ENCODE results near the gene SEPTIN8.

- TF ChIP-seq, protein P1, sequence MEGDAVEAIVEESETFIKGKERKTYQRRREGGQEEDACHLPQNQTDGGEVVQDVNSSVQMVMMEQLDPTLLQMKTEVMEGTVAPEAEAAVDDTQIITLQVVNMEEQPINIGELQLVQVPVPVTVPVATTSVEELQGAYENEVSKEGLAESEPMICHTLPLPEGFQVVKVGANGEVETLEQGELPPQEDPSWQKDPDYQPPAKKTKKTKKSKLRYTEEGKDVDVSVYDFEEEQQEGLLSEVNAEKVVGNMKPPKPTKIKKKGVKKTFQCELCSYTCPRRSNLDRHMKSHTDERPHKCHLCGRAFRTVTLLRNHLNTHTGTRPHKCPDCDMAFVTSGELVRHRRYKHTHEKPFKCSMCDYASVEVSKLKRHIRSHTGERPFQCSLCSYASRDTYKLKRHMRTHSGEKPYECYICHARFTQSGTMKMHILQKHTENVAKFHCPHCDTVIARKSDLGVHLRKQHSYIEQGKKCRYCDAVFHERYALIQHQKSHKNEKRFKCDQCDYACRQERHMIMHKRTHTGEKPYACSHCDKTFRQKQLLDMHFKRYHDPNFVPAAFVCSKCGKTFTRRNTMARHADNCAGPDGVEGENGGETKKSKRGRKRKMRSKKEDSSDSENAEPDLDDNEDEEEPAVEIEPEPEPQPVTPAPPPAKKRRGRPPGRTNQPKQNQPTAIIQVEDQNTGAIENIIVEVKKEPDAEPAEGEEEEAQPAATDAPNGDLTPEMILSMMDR (tag by site-specific recombination; IDR thresholded peaks at IDR 0.05): no peak
- TF ChIP-seq ZNF621 (tag by site-specific recombination; IDR thresholded peaks at IDR 0.05) (no peak), YY1 (tag by site-specific recombination; IDR thresholded peaks at IDR 0.05) (no peak), ZNF76 (tag by site-specific recombination; IDR thresholded peaks at IDR 0.05; ENCODE audit: borderline replicate concordance, low read depth) (no peak), KLF10 (tag by site-specific recombination; IDR thresholded peaks at IDR 0.05) (no peak)
- TF ChIP-seq, protein P2, sequence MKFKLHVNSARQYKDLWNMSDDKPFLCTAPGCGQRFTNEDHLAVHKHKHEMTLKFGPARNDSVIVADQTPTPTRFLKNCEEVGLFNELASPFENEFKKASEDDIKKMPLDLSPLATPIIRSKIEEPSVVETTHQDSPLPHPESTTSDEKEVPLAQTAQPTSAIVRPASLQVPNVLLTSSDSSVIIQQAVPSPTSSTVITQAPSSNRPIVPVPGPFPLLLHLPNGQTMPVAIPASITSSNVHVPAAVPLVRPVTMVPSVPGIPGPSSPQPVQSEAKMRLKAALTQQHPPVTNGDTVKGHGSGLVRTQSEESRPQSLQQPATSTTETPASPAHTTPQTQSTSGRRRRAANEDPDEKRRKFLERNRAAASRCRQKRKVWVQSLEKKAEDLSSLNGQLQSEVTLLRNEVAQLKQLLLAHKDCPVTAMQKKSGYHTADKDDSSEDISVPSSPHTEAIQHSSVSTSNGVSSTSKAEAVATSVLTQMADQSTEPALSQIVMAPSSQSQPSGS (tag by site-specific recombination; IDR thresholded peaks at IDR 0.05; ENCODE audit: low read depth): no peak
- TF ChIP-seq, protein P3, sequence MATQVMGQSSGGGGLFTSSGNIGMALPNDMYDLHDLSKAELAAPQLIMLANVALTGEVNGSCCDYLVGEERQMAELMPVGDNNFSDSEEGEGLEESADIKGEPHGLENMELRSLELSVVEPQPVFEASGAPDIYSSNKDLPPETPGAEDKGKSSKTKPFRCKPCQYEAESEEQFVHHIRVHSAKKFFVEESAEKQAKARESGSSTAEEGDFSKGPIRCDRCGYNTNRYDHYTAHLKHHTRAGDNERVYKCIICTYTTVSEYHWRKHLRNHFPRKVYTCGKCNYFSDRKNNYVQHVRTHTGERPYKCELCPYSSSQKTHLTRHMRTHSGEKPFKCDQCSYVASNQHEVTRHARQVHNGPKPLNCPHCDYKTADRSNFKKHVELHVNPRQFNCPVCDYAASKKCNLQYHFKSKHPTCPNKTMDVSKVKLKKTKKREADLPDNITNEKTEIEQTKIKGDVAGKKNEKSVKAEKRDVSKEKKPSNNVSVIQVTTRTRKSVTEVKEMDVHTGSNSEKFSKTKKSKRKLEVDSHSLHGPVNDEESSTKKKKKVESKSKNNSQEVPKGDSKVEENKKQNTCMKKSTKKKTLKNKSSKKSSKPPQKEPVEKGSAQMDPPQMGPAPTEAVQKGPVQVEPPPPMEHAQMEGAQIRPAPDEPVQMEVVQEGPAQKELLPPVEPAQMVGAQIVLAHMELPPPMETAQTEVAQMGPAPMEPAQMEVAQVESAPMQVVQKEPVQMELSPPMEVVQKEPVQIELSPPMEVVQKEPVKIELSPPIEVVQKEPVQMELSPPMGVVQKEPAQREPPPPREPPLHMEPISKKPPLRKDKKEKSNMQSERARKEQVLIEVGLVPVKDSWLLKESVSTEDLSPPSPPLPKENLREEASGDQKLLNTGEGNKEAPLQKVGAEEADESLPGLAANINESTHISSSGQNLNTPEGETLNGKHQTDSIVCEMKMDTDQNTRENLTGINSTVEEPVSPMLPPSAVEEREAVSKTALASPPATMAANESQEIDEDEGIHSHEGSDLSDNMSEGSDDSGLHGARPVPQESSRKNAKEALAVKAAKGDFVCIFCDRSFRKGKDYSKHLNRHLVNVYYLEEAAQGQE (tag by site-specific recombination; IDR thresholded peaks at IDR 0.05): no peak
- TF ChIP-seq, protein P4, sequence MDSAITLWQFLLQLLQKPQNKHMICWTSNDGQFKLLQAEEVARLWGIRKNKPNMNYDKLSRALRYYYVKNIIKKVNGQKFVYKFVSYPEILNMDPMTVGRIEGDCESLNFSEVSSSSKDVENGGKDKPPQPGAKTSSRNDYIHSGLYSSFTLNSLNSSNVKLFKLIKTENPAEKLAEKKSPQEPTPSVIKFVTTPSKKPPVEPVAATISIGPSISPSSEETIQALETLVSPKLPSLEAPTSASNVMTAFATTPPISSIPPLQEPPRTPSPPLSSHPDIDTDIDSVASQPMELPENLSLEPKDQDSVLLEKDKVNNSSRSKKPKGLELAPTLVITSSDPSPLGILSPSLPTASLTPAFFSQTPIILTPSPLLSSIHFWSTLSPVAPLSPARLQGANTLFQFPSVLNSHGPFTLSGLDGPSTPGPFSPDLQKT (IDR thresholded peaks at IDR 0.05; ENCODE audit: borderline replicate concordance, low read depth, low read length): no peak
- TF ChIP-seq, protein P5, sequence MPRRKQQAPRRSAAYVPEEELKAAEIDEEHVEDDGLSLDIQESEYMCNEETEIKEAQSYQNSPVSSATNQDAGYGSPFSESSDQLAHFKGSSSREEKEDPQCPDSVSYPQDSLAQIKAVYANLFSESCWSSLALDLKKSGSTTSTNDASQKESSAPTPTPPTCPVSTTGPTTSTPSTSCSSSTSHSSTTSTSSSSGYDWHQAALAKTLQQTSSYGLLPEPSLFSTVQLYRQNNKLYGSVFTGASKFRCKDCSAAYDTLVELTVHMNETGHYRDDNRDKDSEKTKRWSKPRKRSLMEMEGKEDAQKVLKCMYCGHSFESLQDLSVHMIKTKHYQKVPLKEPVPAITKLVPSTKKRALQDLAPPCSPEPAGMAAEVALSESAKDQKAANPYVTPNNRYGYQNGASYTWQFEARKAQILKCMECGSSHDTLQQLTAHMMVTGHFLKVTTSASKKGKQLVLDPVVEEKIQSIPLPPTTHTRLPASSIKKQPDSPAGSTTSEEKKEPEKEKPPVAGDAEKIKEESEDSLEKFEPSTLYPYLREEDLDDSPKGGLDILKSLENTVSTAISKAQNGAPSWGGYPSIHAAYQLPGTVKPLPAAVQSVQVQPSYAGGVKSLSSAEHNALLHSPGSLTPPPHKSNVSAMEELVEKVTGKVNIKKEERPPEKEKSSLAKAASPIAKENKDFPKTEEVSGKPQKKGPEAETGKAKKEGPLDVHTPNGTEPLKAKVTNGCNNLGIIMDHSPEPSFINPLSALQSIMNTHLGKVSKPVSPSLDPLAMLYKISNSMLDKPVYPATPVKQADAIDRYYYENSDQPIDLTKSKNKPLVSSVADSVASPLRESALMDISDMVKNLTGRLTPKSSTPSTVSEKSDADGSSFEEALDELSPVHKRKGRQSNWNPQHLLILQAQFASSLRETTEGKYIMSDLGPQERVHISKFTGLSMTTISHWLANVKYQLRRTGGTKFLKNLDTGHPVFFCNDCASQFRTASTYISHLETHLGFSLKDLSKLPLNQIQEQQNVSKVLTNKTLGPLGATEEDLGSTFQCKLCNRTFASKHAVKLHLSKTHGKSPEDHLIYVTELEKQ (tag by site-specific recombination; IDR thresholded peaks at IDR 0.05; ENCODE audit: borderline replicate concordance): no peak
These were observed 58.3 kb downstream of the SEPTIN8 start for GRCh38 chr5:132718544-132719312.
